GM12878 (cell line): Measurements from ENCODE around the gene ITPR2. TPM values are rescaled to one million over a fixed set of nuclear protein-coding genes. Genes with fewer than 3 reads are reported as not detected.
A peak's percentile ranks its signal among the peaks of the same experiment; 100 is the strongest.

ENCODE experiments used
- BMI1 ChIP-seq: fragments of 450-650 bp; IDR thresholded peaks from 2 replicates; pipeline ENCODE4 v1.6.1; 2016; ENCODE audit warnings: mild to moderate bottlenecking, moderate library complexity, borderline replicate concordance
- CREB1 ChIP-seq: IDR thresholded peaks from 2 replicates; pipeline ENCODE4 v1.6.1; 2012; ENCODE audit warnings: low read depth, mild to moderate bottlenecking, inconsistent platforms
- DPF2 ChIP-seq: fragments of 450-650 bp; IDR thresholded peaks from 2 replicates; pipeline ENCODE4 v1.6.1; 2017; ENCODE audit warnings: mild to moderate bottlenecking
- IKZF1 ChIP-seq: fragments of 450-650 bp; conservative IDR thresholded peaks from 2 replicates; pipeline ENCODE4 v1.6.1; 2017; ENCODE audit warnings: antibody characterized with exemption, mild to moderate bottlenecking
- IKZF2 ChIP-seq, 2 experiments: fragments of 450-650 bp; IDR thresholded peaks; 2 replicates each; pipeline ENCODE4 v1.6.1; 2017; ENCODE audit warnings: mild to moderate bottlenecking in 2 of 2, moderate library complexity in 2 of 2
- IRF4 ChIP-seq: IDR thresholded peaks from 2 replicates; pipeline ENCODE4 v1.6.1; 2011; ENCODE audit warnings: low read depth, low read length
- JUNB ChIP-seq: IDR thresholded peaks from 2 replicates; pipeline ENCODE4 v1.6.1; 2016; ENCODE audit warnings: antibody characterized with exemption, mild to moderate bottlenecking
- JUND ChIP-seq: IDR thresholded peaks from 2 replicates; pipeline ENCODE4 v1.6.1; 2012; ENCODE audit warnings: low read depth, mild to moderate bottlenecking, low read length, improper control_type of control experiment, moderate library complexity
- MTA3 ChIP-seq: IDR thresholded peaks from 2 replicates; pipeline ENCODE4 v1.6.1; 2012; ENCODE audit warnings: low read length, inconsistent platforms, borderline replicate concordance
- NFYB ChIP-seq: IDR thresholded peaks from 2 replicates; pipeline ENCODE4 v1.6.1; 2011; ENCODE audit warnings: low read depth, mild to moderate bottlenecking, low read length, improper control_type of control experiment, moderate library complexity; ENCODE audit not compliant: insufficient read depth
- PAX5 ChIP-seq: IDR thresholded peaks from 2 replicates; pipeline ENCODE4 v1.6.1; 2011; ENCODE audit warnings: low read depth, low read length, borderline replicate concordance
- ZBTB4 ChIP-seq: fragments of 450-650 bp; formaldehyde crosslinking; IDR thresholded peaks from 2 replicates; pipeline ENCODE4 v1.4.0; 2022; ENCODE audit warnings: mild to moderate bottlenecking, moderate library complexity
- ZNF592 ChIP-seq: fragments of 450-650 bp; IDR thresholded peaks from 2 replicates; pipeline ENCODE4 v1.6.1; 2017; ENCODE audit warnings: mild to moderate bottlenecking, moderate library complexity
- ZNF687 ChIP-seq: fragments of 450-650 bp; IDR thresholded peaks from 2 replicates; pipeline ENCODE4 v1.6.1; 2017; ENCODE audit warnings: mild to moderate bottlenecking, moderate library complexity
- polyA plus RNA-seq, 11 experiments: library from polyadenylated mRNA; depleted of rRNA in 4 of 11; unstranded in 6 of 11; stranded (reverse) in 5 of 11; fragments of >200 nt; fragmentation: Nextera tagmentation in 4 of 11; fragmentation: Illumina TruSeq in 1 of 11; extraction: Ambion mirVana in 4 of 11; extraction: Trizol in 1 of 11; gene quantifications; 1 replicate in 1 of 11; 2 replicates in 10 of 11; pipeline versions ENCODE4 v1.2.1 to v1.2.3, GENCODE V29; 2011 to 2016; ENCODE audit warnings: inconsistent platforms in 2 of 11, missing spikeins in 2 of 11, low read depth in 1 of 11
- total RNA-seq, 4 experiments: library from RNA; depleted of rRNA in 3 of 4; stranded (reverse); fragments of >200 nt in 3 of 4; fragmentation: Illumina TruSeq in 1 of 4; extraction: Trizol in 1 of 4; gene quantifications; 2 replicates each; pipeline versions ENCODE4 v1.2.1 to v1.2.3, GENCODE V29; 2013 to 2021
- TF ChIP-seq, protein P1 (sequence below): fragments of 450-650 bp; IDR thresholded peaks from 2 replicates; pipeline ENCODE4 v1.6.1; 2016; ENCODE audit warnings: mild to moderate bottlenecking, moderate library complexity, borderline replicate concordance

ITPR2 gene
- total and polyA plus RNA-seq, 10 of the 15 experiments (the other 5 are each of a cell fraction or from before 2014, with no cell fraction given): 7.5 to 76.2 (median 47.1) TPM

DNA sequence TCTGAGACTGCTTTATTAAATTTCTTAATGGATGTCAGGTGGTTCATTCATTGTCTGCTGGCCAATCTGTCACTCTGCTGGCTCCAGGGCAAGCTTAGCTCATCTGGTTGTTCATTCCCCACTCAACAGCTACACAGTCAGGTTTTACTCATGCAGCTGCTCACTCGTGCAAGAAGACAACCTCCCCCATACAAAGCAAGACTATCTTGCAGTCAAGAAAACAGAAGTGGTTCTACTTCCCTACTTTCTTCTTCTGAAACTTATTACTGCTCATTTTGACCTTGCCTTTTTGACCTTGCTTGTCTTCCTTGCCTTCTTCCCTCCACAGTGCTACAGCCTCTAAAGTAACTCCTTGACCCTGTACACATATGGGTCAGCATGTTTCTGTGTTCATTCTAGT lies 359.7 kb downstream of the ITPR2 start (continued):
- TF ChIP-seq, protein P1, sequence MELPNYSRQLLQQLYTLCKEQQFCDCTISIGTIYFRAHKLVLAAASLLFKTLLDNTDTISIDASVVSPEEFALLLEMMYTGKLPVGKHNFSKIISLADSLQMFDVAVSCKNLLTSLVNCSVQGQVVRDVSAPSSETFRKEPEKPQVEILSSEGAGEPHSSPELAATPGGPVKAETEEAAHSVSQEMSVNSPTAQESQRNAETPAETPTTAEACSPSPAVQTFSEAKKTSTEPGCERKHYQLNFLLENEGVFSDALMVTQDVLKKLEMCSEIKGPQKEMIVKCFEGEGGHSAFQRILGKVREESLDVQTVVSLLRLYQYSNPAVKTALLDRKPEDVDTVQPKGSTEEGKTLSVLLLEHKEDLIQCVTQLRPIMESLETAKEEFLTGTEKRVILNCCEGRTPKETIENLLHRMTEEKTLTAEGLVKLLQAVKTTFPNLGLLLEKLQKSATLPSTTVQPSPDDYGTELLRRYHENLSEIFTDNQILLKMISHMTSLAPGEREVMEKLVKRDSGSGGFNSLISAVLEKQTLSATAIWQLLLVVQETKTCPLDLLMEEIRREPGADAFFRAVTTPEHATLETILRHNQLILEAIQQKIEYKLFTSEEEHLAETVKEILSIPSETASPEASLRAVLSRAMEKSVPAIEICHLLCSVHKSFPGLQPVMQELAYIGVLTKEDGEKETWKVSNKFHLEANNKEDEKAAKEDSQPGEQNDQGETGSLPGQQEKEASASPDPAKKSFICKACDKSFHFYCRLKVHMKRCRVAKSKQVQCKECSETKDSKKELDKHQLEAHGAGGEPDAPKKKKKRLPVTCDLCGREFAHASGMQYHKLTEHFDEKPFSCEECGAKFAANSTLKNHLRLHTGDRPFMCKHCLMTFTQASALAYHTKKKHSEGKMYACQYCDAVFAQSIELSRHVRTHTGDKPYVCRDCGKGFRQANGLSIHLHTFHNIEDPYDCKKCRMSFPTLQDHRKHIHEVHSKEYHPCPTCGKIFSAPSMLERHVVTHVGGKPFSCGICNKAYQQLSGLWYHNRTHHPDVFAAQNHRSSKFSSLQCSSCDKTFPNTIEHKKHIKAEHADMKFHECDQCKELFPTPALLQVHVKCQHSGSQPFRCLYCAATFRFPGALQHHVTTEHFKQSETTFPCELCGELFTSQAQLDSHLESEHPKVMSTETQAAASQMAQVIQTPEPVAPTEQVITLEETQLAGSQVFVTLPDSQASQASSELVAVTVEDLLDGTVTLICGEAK: no peak
- TF ChIP-seq PAX5 (peak; percentile 96), IRF4 (peak; percentile 81; the same call in 1 of the 2 replicates), ZBTB4 (no peak), ZNF592 (no peak), BMI1 (0 out of 2 replicates have a peak, but pooled peaks have one; percentile 28), IKZF1 (peak; percentile 88), DPF2 (peak; percentile 85), ZNF687 (0 out of 2 replicates have a peak, but pooled peaks have one; percentile 43), JUNB (peak; percentile 84), IKZF2 (IDR thresholded peaks at IDR 0.05) (peak; percentile 90 to 92), NFYB (no peak), MTA3 (peak; percentile 81; the same call in 1 of the 2 replicates), CREB1 (0 out of 2 replicates have a peak, but pooled peaks have one; percentile 40), JUND (0 out of 2 replicates have a peak, but pooled peaks have one; percentile 24)
